GM18526 (cell line): Measurements from ENCODE around the gene PXDC1.

ENCODE experiments used
- POLR2A ChIP-seq: IDR thresholded peaks from 3 replicates; pipeline ENCODE4 v1.6.1; 2011; ENCODE audit not compliant: insufficient read length; ENCODE audit errors: extremely low read depth

The PXDC1 gene

GRCh38 chr6:3751077-3751729 is at the start of gene PXDC1:
Gene PXDC1 (minus strand): TSS chr6:3751713. CDS start chr6:3751531, 182 bp downstream.
- no peak for TF ChIP-seq POLR2A

- TF ChIP-seq POLR2A, result no peak
Measured at GRCh38 chr6:3800850-3801591, 49.5 kb upstream of the PXDC1 start.

GRCh38 chr6:3799719-3800118 is 48.2 kb upstream of the PXDC1 start:
- TF ChIP-seq POLR2A, result no peak

GRCh38 chr6:3798055-3798919 is 46.8 kb upstream of the PXDC1 start:
- TF ChIP-seq POLR2A, result no peak

- TF ChIP-seq POLR2A, result no peak
Measured at GRCh38 chr6:3797231-3798054, 45.9 kb upstream of the PXDC1 start.

GRCh38 chr6:3796719-3797041 is 45.2 kb upstream of the PXDC1 start:
- no peak for TF ChIP-seq POLR2A

- TF ChIP-seq POLR2A, result no peak
Measured at GRCh38 chr6:3795836-3796718, 44.6 kb upstream of the PXDC1 start.

GRCh38 chr6:3794092-3794491 is 42.6 kb upstream of the PXDC1 start:
- TF ChIP-seq POLR2A, result no peak

- TF ChIP-seq POLR2A, result no peak
Measured at GRCh38 chr6:3793545-3793944, 42.0 kb upstream of the PXDC1 start.

- TF ChIP-seq POLR2A, result no peak
Measured at GRCh38 chr6:3791526-3792203, 40.2 kb upstream of the PXDC1 start.

- no peak for TF ChIP-seq POLR2A
Measured at GRCh38 chr6:3789896-3790558, 38.5 kb upstream of the PXDC1 start.

- no peak for TF ChIP-seq POLR2A
Measured at GRCh38 chr6:3789018-3789895, 37.7 kb upstream of the PXDC1 start.
